HG02571 (cell line): Measurements from ENCODE around the gene C2orf78.
"Not testable (repeated sequence)": the region's sequence is repeated elsewhere in the genome, so short reads cannot be mapped to it uniquely, and the experiment has no call there.

Source experiments
- ATAC-seq: cut with Tn5 transposase; IDR thresholded peaks from one replicate; pipeline ENCODE4 v1.9.1; 2021; ENCODE audit warnings: mild to moderate bottlenecking, moderate library complexity; ENCODE audit not compliant: unreplicated experiment

C2orf78 gene

GRCh38 chr2:73778867-73779466 is 5.0 kb upstream of the C2orf78 start:
- ATAC-seq: not testable (repeated sequence)

DNA sequence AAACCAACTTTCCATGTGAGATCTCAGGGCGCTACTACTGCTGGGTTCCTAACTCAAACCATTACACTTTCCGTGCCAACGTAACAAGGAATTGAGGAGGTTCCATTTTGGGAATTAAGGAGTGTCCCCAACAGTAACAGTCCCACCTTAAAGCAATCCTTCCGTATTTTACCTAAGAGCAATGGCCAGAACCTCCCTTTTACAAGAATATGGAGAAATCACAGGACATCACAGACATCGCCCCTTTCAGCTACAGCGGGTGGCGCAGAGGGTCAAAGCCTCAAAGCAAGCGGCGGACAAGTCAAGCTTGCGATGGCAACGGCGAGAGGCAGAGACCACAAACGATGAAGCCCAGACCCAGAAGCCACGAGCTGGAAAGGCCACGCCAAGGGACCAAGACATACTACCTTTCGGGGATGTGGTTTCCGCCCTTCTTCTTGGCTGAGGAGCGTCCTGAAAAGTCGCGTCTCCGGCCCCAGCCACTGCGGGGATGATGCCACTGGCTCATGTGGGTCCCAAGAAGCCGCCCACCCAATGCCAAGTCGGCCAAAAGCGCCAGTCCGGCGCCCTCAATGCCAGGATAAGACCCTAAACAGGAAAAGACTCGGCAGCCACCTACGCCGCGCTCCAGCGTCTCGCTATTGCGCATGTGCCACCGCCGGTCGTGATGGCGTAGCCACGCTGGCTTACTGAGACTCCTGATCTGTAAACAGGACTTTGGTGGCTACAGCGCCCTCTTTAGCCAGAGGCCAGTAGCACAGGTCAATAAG is 4.3 kb upstream of the C2orf78 start, which contains the start of gene DUSP11:
TSS of gene DUSP11 (minus strand) at position 637 of the 770 bp plus-strand sequence. CDS start at position 508, 129 bp downstream.
- peak; percentile 98 for ATAC-seq

- ATAC-seq: no peak
Measured at GRCh38 chr2:73780237-73780582, 3.8 kb upstream of the C2orf78 start.

DNA sequence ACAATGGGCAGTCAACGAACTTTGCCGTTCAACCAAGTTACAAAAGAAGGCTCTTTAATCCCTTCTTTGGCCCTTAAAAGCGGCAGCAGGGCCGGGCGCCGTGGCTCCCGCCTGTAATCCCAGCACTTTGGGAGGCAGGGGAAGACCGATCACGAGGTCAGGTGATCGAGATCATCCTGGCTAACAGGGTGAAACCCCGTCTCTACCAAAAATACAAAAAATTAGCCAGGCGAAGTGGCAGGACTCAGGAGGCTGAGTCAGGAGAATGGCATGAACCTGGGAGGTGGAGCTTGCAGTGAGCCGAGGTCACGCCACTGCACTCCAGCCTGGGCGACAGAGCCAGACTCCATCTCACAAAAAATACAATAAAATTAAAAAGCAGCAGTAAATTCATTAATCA is 581 bp upstream of the C2orf78 start:
- not testable (repeated sequence) for ATAC-seq

DNA sequence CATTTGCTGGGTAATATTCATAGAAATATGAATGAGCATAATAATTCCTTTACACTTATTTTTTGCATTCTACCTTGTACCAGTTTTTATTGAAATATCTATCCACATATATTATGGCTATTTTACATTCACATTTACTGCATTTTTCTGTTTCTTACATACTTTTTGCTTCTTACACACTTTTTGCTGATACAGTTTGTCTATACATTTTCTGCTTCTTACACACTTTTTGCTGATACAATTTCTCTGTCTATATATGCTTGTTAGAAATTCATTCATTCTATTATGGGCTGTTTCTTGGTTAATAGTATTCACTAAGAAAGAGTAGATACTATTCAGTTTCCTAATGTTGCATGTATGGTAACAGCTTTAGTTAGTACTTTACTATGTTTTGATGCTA is 27.9 kb downstream of the C2orf78 start:
- no peak for ATAC-seq

DNA sequence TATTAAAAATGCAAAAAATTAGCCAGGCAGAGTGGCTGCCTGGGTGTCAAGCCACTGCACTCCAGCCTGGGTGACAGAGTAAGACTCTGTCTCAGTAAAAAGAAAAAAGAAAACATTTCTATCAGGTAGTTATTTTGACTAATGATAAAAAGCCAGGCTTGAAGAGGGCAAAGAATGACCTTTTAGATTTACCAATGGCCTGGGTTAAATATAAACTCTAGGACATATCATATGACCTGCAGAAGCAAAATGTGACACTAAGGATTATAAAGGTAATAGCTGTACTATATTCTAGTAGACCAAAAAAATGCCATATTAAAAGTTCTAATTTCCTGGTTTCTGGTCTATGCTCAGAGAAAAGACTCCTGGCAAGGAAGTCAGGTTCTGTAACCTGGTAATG is 28.7 kb downstream of the C2orf78 start:
- ATAC-seq: no peak

- ATAC-seq: no peak
Measured at GRCh38 chr2:73818296-73818695, 34.3 kb downstream of the C2orf78 start.

GRCh38 chr2:73821227-73821626 is 37.2 kb downstream of the C2orf78 start:
- ATAC-seq: peak; percentile 91

DNA sequence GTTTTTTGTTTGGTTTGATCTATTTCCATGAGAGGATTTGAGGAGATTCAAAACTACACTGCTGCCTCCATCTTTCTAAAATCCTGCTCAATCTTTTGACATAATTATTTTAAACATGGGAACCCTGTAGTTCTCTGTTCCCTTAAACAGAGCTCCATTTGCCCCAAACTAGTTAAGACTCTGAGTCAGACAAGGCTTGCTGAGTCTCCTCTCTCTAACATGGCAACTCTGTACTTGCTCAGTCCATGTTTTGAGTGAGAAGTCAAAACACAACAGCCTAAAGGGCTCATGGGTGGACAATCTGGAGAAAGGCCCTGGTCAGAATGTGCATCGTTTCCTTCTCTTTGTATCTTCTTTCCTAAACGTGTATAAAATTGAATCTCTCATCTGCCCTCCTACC is 37.7 kb downstream of the C2orf78 start:
- ATAC-seq: no peak

GRCh38 chr2:73822276-73822675 is 38.3 kb downstream of the C2orf78 start:
- ATAC-seq: peak; percentile 44

DNA sequence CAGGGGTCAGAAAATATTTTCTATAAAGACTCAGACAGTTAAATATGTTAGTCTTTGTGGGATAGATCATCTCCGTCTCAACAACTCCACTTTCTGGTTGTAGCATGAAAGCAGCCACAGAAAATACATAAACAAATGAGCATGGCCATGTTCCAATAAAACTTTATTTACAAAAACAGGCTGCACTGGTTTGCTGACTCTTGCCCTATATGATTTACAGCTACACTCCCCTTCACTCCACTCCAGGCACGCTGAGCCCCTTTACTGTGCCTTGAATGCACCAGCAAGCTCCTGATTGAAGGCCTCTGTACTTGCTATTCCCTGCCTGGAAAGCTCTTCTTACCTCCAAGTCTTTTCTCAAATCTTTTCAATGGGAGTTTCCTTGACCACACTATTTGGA is 39.0 kb downstream of the C2orf78 start:
- no peak for ATAC-seq

DNA sequence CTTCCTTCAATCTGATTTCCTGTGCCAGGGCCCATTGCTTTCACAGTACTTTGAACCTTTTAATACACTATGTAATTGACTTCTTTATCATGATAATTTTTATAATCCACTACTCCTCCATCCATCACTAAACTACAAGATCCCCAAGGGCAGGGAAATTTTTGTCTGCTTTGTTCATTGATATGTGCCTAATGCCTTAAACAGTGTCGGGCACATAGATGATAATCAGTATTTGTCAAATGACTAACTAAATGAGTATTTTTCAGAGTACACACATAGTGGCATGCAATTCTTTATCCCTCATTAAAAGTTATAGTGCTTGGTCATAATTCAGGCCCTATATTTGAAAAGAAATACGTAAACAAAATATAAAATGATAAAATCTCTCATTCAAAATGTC is 39.4 kb downstream of the C2orf78 start:
- no peak for ATAC-seq

DNA sequence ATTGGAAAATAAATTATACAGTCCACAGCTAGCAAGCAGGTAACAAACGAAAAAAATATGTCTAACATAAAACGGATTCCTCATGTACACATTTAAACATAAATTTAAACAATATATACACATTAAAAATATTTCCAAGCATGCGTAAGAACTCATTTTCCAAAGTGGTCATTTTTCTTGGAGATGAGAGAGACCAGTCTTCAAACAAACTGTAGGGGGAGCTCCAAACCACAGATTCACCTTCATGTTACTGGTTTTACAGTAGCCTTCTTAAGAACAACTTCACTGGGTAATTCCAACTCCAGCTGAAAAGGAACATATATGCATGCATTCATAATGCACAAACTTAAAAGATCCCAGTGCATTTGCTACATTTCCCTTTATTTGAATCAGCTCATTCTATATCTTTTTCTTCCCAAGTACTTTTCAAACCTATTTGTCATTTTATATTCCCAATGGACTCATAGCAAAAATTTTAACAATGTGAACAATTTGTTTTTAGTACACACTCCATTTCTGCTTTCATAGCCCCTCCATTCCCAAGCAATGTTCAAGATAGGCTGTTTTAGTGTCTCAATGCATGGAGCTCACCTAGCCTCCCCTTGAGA is 40.0 kb downstream of the C2orf78 start:
- no peak for ATAC-seq

DNA sequence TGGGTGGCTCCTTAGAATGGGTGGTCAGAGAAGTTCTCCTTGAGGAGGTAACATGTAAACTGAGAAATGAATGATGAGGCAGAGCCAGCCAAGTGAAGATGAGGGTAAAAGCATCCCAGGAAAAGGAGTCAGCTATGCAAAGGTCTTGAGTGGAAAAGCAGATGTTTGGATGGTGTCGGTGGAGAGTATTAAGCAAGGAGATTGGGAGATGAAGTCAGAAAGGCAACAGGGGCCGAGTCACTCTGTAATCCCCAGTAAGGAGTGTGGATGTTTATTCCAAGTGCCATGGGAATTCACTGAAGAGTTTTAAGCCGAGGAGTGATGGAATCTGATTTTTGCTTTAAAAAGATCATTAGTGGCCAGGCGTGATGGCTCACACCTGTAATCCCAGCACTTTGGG is 41.4 kb downstream of the C2orf78 start:
- no peak for ATAC-seq

DNA sequence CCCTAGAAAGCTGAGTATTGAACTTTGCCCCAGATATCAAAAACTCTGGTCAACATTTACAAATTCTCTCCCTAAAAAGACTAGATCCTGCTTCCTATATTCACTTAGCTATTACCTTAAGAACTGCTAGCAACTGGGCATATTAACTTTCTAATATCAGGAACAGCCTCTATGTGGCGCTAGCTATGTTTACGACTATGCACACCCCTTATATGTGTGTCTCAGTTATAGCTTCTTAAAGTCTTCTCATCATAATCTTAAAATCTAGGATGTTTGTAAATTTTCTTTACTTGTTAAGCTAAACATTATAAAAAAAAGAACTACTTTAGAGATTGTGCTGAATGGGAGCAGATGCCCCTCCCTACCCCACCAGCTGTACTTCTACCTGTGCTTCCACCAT is 43.0 kb downstream of the C2orf78 start:
- no peak for ATAC-seq

- no peak for ATAC-seq
Measured at GRCh38 chr2:73827660-73828388, 43.8 kb downstream of the C2orf78 start.

DNA sequence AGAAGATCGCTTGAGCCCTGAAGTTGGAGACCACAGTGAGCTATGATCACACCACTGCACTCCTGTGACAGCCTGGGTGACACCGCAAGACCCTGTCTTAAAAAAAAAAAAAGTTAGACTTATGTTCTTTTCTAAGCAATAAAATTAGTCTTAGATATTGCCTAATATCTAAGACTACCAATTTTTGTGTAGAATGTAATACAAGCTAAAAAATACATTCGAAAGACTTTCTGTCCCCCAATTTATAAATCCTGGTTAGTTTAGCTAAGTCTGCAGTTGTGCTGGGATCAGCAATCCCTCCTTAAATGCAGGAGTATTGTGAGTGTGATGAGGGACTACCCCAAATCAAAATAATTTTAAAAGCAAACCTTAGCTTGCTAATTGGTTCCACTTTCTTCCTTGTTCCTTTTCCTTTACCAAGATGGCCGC is 44.4 kb downstream of the C2orf78 start:
- ATAC-seq: no peak

GRCh38 chr2:73828818-73829570 is 45.0 kb downstream of the C2orf78 start, which contains the start of gene STAMBP:
TSS of gene STAMBP (plus strand) at chr2:73828961. CDS start at chr2:73830857, 1,896 bp downstream.
- ATAC-seq: peak; percentile 89

- no peak for ATAC-seq
Measured at GRCh38 chr2:73830871-73831401, 47.0 kb downstream of the C2orf78 start.

DNA sequence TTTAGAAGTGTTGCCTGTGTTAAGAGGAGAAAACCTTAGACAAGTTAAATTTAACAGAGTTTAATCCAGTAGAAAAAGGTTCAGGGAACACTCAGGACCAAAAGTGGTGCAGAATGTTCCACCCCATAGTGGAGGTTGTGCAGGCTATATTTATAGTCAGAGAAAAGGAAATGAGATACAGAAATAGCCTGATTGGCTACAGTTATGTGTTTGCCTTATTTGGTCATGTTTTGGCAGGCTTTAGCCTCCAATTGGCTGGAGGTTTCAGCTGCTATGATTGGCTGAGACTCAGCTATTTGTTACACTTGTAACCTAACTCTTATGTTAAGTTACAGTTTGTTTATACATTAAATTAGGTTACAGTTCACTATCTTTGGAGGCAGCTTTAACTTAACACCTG is 48.9 kb downstream of the C2orf78 start:
- no peak for ATAC-seq
